Upper lobe of left lung (tissue), 6 donors: ENCODE results near the gene SYNJ2. TPM values are rescaled to one million over a fixed set of nuclear protein-coding genes. Genes with fewer than 3 reads are reported as not detected.

Experiments used
- ATAC-seq, 2 donors: fragments of 200-7000 bp; cut with Tn5 transposase; one replicate each; pipeline ENCODE4 v1.9.1; 2022; ENCODE audit warnings: mild to moderate bottlenecking in 2 of 2, moderate library complexity in 2 of 2; ENCODE audit not compliant: low FRiP score in 2 of 2
- DNase-seq, 2 donors: peaks; one replicate each; pipeline ENCODE4 v3.0.0-alpha.2; 2019 to 2020
- H3K27ac ChIP-seq, 4 donors: fragments of 200-600 bp; sonication (generic); one replicate each; pipeline ENCODE4 v1.5.1; 2016 to 2019
- H3K27me3 ChIP-seq, 4 donors: fragments of 200-600 bp; sonication (generic); one replicate each; pipeline ENCODE4 v1.5.1; 2017 to 2019
- H3K36me3 ChIP-seq, 4 donors: fragments of 200-600 bp; sonication (generic); one replicate each; pipeline ENCODE4 v1.5.1; 2016 to 2019
- H3K4me1 ChIP-seq, 4 donors: fragments of 200-600 bp; sonication (generic); one replicate each; pipeline ENCODE4 v1.5.1; 2018 to 2019
- H3K4me3 ChIP-seq, 4 donors: fragments of 200-600 bp; sonication (generic); one replicate each; pipeline ENCODE4 v1.5.1; 2017 to 2019; ENCODE audit warnings: mild to moderate bottlenecking in 2 of 4, moderate library complexity in 1 of 4
- H3K9me3 ChIP-seq, 4 donors: fragments of 200-600 bp; sonication (generic); one replicate each; pipeline ENCODE4 v1.5.1; 2018 to 2019
- CTCF ChIP-seq, 6 experiments: fragments of 450-650 bp in 4 of 6; fragments of 200-600 bp in 2 of 6; sonication (generic) in 2 of 6; IDR thresholded peaks; one replicate each; pipeline ENCODE4 v1.5.1; 2016 to 2019; ENCODE audit warnings: antibody characterized with exemption in 6 of 6
- EP300 ChIP-seq, 4 donors: sonication (generic); formaldehyde crosslinking; IDR thresholded peaks; one replicate each; pipeline ENCODE4 v1.5.1; 2017; ENCODE audit warnings: antibody characterized with exemption in 4 of 4, control low read depth in 2 of 4
- POLR2A ChIP-seq, 4 donors: fragments of 450-650 bp; IDR thresholded peaks; one replicate each; pipeline ENCODE4 v1.5.1; 2016 to 2017; ENCODE audit warnings: antibody characterized with exemption in 4 of 4, mild to moderate bottlenecking in 2 of 4
- POLR2AphosphoS5 ChIP-seq, 2 donors: sonication (generic); formaldehyde crosslinking; IDR thresholded peaks; one replicate each; pipeline ENCODE4 v1.5.1; 2017; ENCODE audit warnings: antibody characterized with exemption in 2 of 2
- WGBS, 2 donors: methylation state at CpG; one replicate each; pipeline ENCODE4 v1.1.5; 2017 to 2018; 5-methylcytosine and 5-hydroxymethylcytosine counted together
- total RNA-seq, 6 donors: library from RNA; depleted of rRNA in 4 of 6; stranded (reverse); fragments of >200 nt in 4 of 6; gene quantifications; one replicate each; pipeline versions ENCODE4 v1.1.0 to v1.2.1, GENCODE V29; 2016 to 2021
- donor health status: DM: no; HTN: no; CAD: no; lungs with moderate emphysema.
- donor health status: DM: no; HTN: yes; CAD: no; lungs with severe emphysema.

The SYNJ2 gene
- total RNA-seq, 6 donors from 2014 or later: 3.0 to 7.7 (median 4.2) TPM

GRCh38 chr6:158072083-158072721 lies 90.5 kb downstream of the SYNJ2 start:
- H3K36me3 ChIP-seq: peaks cover 0 to 13% (median 2%) of the 10 kb centered on the region in 4 donors

DNA sequence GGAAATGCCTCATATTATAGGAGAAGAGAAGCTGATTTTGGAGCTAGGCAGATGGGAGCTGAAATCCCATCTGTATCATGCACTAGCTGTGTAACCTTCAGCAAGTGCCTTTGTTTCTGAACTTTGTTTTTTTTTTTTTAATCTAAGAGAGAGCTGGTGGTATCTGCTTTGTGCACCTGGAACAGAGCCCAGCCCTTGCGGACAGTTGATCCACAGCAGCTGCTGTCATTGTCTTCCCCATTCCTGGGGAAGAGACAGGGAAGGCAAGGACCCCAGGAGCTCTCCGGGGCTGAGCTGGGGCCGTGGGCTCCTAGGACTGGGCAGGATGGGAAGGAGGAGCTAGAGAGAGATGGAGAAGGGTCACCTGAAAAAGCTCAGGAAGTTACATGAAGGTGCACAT lies 92.1 kb downstream of the SYNJ2 start:
- Histone ChIP-seq H3K4me3 (no peak overlapping the region), H3K36me3 (peaks cover 0 to 18% (median 2%) of the 10 kb centered on the region in 4 donors), H3K9me3 (no peaks in the 10 kb centered on the region), H3K27me3 (no peaks in the 10 kb centered on the region), H3K4me1 (peaks cover 7 to 16% (median 9%) of the 10 kb centered on the region in 4 donors), H3K27ac (no peak overlapping the region)
- no peak for DNase-seq
- WGBS, 2 donors: 78 to 85% methylated on average over 3 of the region's 3 CpGs
- ATAC-seq: no peak
- no peak for TF ChIP-seq POLR2AphosphoS5 (IDR thresholded peaks at IDR 0.05)
- no peak for TF ChIP-seq EP300 (IDR thresholded peaks at IDR 0.05)
- no peak for TF ChIP-seq CTCF (IDR thresholded peaks at IDR 0.05)
- TF ChIP-seq POLR2A (IDR thresholded peaks at IDR 0.05): no peak

More at GRCh38 chr6:158072083-158072721, 90.5 kb downstream of the SYNJ2 start:
- no peak overlapping the region for H3K4me3 ChIP-seq
- no peaks in the 10 kb centered on the region for H3K27me3 ChIP-seq
- H3K27ac ChIP-seq: no peak overlapping the region
- DNase-seq (peak in 1 of 2 donors; percentile 65), ATAC-seq (peak in 1 of 2 donors; percentile 88)
- H3K9me3 ChIP-seq: no peaks in the 10 kb centered on the region
- peaks cover 13 to 20% (median 14%) of the 10 kb centered on the region in 4 donors for H3K4me1 ChIP-seq
- TF ChIP-seq POLR2AphosphoS5 (IDR thresholded peaks at IDR 0.05) (no peak), POLR2A (IDR thresholded peaks at IDR 0.05) (no peak), CTCF (IDR thresholded peaks at IDR 0.05) (peak; percentile 58 to 83 (median 78)), EP300 (IDR thresholded peaks at IDR 0.05) (no peak)
- 19 to 22% methylated on average over 16 of the region's 16 CpGs for WGBS, 2 donors

DNA sequence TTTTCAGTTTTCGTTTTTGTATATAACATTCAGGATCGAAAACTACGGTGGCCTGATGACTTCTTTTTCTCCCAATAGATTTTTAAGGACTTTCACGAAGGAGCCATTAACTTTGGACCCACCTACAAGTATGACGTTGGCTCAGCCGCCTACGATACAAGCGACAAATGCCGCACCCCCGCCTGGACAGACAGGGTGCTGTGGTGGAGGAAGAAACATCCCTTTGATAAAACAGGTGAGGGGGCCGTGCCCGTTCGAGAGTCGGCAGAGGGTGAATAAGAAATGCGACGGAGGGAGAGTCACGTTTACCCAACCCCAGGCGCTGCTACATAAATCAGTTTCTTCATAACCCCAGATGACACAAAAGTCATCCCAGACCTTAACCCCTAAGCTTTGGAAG lies 94.9 kb downstream of the SYNJ2 start:
- no peaks in the 10 kb centered on the region for H3K27me3 ChIP-seq
- H3K27ac ChIP-seq: no peak overlapping the region
- no peaks in the 10 kb centered on the region for H3K9me3 ChIP-seq
- no peak for TF ChIP-seq CTCF (IDR thresholded peaks at IDR 0.05)
- no peak for TF ChIP-seq POLR2AphosphoS5 (IDR thresholded peaks at IDR 0.05)
- TF ChIP-seq POLR2A (IDR thresholded peaks at IDR 0.05): no peak
- TF ChIP-seq EP300 (IDR thresholded peaks at IDR 0.05): no peak
- H3K4me1 ChIP-seq: peaks cover 0 to 9% (median 2%) of the 10 kb centered on the region in 4 donors
- WGBS, 2 donors: 96% methylated on average over 18 of the region's 18 CpGs
- ATAC-seq (no peak), DNase-seq (no peak)
- no peak overlapping the region for H3K4me3 ChIP-seq
- peaks cover 0 to 13% (median 0%) of the 10 kb centered on the region in 4 donors for H3K36me3 ChIP-seq

- H3K27me3 ChIP-seq: no peaks in the 10 kb centered on the region
- peaks cover 0 to 4% (median 0%) of the 10 kb centered on the region in 4 donors for H3K4me1 ChIP-seq
- WGBS, 2 donors: 91 to 93% methylated on average over 10 of the region's 10 CpGs
- no peak overlapping the region for H3K4me3 ChIP-seq
- no peak for DNase-seq
- no peak overlapping the region for H3K27ac ChIP-seq
- no peak for TF ChIP-seq EP300 (IDR thresholded peaks at IDR 0.05)
- TF ChIP-seq CTCF (IDR thresholded peaks at IDR 0.05): no peak
- no peak for TF ChIP-seq POLR2A (IDR thresholded peaks at IDR 0.05)
- TF ChIP-seq POLR2AphosphoS5 (IDR thresholded peaks at IDR 0.05): no peak
- no peaks in the 10 kb centered on the region for H3K9me3 ChIP-seq
- peaks cover 0 to 11% (median 0%) of the 10 kb centered on the region in 4 donors for H3K36me3 ChIP-seq
- ATAC-seq: no peak
These were observed 96.0 kb downstream of the SYNJ2 start for GRCh38 chr6:158077676-158078075.

DNA sequence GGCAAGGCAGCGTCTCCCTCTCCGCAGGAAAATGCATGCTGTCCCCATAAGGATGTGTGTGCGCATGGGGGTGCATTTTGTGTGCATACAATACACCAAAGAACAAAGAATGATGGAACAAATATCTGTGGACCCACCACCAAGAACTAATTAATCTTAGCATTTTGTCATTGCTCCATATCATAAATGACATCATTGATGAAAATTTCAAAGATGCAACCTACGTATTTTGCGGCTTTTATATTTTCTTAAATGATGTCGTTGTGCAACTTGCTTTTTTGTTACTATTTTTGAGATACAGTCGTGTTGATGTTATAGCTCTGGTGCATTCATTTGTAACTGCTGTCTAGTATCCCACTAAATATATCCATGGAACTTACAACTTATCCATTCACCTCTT lies 96.7 kb downstream of the SYNJ2 start:
- Histone ChIP-seq H3K27me3 (no peaks in the 10 kb centered on the region), H3K4me3 (no peak overlapping the region), H3K36me3 (peaks cover 0 to 13% (median 2%) of the 10 kb centered on the region in 4 donors), H3K27ac (no peak overlapping the region), H3K9me3 (no peaks in the 10 kb centered on the region), H3K4me1 (peaks cover 0 to 4% (median 0%) of the 10 kb centered on the region in 4 donors)
- 82% methylated on average over 7 of the region's 7 CpGs for WGBS, 2 donors
- ATAC-seq (no peak), DNase-seq (no peak)
- TF ChIP-seq EP300 (IDR thresholded peaks at IDR 0.05): no peak
